GM19467 (cell line): Measurements from ENCODE around the gene KRT20.
"Not testable (repeated sequence)": the region's sequence is repeated elsewhere in the genome, so short reads cannot be mapped to it uniquely, and the experiment has no call there.

Experiments
- ATAC-seq: cut with Tn5 transposase; IDR thresholded peaks from one replicate; pipeline ENCODE4 v1.9.1; 2021; ENCODE audit warnings: mild to moderate bottlenecking, moderate library complexity; ENCODE audit not compliant: unreplicated experiment

The KRT20 gene, protein sequence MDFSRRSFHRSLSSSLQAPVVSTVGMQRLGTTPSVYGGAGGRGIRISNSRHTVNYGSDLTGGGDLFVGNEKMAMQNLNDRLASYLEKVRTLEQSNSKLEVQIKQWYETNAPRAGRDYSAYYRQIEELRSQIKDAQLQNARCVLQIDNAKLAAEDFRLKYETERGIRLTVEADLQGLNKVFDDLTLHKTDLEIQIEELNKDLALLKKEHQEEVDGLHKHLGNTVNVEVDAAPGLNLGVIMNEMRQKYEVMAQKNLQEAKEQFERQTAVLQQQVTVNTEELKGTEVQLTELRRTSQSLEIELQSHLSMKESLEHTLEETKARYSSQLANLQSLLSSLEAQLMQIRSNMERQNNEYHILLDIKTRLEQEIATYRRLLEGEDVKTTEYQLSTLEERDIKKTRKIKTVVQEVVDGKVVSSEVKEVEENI

DNA sequence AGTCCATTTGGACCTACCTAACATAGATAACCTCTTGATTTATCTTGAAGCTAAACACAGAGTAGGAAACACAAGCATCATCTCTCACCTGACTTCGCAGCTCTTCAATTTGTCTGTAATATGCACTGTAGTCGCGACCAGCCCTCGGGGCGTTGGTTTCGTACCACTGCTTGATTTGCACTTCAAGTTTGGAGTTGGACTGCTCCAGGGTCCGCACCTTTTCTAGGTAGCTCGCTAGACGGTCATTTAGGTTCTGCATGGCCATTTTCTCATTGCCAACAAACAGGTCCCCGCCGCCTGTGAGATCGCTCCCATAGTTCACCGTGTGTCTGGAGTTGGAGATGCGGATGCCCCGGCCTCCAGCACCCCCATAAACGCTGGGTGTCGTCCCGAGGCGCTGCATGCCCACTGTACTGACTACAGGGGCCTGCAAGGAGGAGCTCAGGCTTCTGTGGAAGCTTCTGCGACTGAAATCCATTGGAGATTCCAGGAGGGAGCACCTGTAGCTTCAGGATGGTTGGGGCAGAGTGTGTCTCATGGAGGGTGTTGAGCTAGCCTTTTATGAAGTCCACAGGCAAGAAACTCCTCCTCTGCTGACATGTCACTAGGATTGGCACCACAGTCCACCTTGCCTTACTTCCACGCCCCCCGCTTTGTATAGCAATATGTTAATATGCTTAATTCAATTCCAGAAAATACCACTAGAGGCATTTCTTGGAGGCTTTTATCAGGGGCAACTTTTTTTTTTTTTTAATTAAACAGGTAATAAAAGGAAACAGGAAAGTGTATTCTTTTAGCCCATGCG, at the start of gene KRT20:
Gene KRT20, minus strand, starts transcription at position 535 of the 805 bp plus-strand sequence. Its CDS starts 57 bp downstream, at position 478.
- ATAC-seq, result no peak

DNA sequence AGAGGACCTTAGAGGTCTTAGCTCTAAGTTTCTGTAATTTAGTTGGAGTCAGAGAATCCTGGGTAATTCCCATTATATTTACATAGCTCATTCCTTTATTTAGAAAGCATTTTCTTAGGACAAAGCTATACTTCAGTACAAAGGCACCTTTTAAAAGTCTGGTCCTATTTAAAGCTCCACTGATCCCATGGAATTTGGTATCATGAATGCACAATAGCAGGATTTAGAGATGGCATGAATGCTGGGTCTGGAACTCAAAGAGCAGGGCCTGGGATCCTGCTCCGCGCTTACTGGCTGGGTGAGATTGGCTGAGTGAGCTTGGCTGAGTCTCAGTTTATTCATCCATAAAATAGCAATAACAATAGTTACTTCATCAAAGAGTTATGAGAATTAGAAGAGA, 47.6 kb upstream of the KRT20 start:
- no peak for ATAC-seq

GRCh38 chr17:40931311-40931710, 46.3 kb upstream of the KRT20 start:
- ATAC-seq, result no peak

- no peak for ATAC-seq
Measured at GRCh38 chr17:40926341-40926740, 41.3 kb upstream of the KRT20 start.

- ATAC-seq, result no peak
Measured at GRCh38 chr17:40922239-40922638, 37.2 kb upstream of the KRT20 start.

GRCh38 chr17:40921026-40921425, 36.0 kb upstream of the KRT20 start:
- ATAC-seq, result no peak

DNA sequence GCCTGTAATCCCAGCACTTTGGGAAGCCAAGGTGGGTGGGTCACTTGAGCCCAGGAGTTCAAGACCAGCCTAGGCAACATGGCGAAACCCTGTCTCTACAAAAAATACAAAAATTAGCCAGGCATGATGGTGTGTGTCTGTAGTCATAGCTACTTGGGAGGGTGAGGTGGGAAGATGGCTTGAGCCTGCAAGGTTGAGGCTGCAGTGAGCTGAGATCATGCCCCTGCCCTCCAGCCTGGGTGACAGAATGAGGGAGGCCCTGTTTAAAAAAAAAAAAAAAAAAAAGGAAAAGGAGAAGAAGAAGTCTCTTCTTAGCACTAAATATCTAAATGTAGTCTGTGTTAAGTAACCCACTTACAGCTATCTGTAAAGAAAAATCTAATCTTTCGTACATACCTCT, 32.1 kb upstream of the KRT20 start:
- not testable (repeated sequence) for ATAC-seq

GRCh38 chr17:40916366-40916765, 31.3 kb upstream of the KRT20 start:
- no peak for ATAC-seq

DNA sequence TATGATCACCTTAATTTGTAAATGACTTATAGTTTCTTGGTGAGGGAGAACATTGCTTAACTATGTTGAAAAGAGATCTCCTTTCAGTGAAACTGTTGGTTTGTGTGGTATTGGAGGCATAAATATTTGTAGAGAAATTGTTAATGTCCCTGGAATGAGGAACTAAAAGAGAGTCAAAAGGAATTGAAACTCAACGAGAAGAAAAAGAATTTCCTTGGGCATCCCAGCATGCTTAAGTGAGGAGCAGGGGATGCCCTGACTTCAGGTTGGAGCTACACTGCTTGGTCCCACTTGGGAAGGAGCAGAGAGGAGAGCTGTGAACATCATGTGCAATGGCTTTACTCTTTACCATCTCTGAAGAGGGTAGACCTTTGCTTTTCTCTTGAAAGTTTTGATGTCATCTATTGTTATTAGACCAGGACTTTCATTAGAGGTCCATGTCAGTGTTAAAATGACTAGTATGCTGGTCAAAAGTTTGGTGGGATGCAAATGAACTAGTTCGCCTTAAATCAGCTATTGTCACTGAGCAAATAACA, 30.7 kb upstream of the KRT20 start:
- ATAC-seq, result no peak

DNA sequence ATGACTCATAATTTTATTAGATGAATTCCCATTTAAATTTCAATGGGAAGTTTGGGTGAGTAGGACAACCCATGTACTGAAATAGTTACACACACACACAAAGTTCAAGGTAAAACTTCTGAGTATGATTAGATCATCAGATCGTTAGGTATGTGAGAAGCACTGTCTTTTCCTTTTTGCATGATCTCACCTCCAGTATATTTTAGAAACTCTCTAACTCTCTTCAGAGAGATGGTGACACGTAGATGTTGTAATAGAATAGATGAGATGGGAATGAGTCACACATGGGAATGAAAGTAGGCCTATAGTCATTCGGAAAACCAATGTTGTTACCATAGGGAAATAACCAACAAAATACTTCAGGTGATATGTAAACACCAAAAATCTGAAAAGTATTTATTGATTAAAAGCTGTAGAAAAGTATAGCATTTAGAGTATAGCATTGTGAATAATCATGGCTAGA, 30.2 kb upstream of the KRT20 start:
- no peak for ATAC-seq

DNA sequence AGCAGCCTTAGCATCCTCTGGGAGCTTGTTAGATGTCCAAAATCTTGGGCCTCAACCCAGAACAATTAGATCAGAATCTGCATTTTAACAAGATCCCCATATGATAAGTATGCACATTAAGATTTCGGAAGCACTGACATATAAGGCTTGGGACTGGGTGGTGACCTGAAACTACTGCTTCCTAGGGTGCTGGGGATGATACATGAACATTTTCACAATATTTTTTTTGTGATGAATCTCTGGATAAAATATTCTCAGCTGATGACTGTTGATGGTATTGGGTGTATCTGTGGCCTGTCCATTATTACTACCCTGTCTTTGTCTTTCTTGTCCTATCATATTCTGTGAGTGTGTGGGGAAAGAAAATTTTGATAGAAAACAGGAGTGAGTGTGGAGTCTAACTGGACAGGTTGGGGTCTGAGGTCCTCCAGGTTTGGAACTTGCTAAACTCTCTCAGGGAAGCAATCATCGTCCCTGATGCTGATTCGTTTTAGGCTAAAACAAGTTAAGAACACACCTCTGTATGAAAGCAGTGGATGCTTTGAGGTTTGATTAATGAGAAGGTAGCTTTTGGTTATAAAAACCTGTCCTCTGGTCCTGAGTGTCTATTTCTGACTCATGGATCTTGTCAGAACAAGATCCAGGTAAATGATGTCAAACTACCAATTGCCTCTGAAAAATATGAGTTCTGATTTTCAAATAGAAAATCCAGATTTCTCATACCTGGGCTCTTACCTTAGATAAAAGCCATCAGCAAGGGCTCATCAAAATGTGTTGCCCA, 29.2 kb upstream of the KRT20 start:
- no peak for ATAC-seq

DNA sequence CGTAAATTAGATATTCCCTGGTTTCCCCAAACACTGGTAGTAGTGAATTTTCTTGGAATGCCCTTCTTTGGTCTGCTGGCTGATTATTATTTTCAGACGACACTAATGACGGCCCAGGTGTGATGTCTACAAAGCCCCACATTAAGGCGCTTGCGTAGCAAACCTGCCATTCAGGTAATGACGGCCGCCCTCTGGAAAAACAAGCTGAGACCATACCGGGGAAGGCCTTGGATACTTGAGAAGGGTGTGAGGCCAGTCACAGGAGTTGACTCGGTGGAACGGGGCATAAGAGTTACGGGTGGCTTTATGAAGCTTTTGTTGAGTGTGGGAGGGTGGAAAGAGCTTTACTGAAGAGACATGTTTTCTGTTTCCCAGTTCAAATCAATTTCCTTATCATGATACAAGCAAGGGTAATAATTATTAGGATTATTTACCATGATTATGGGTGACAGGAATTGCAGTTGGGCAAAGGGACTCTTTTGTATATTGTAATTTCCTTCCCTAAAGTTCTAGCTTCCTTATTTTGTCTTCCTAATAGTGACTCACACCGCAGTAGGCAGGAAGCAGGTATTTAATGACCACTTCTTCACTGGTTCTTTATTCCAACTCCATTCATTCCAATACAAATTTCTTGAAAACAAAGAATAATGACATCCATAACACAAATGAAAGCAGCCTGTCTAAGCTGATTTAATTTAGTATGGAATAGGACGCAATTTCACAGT, 27.6 kb upstream of the KRT20 start:
- no peak for ATAC-seq

DNA sequence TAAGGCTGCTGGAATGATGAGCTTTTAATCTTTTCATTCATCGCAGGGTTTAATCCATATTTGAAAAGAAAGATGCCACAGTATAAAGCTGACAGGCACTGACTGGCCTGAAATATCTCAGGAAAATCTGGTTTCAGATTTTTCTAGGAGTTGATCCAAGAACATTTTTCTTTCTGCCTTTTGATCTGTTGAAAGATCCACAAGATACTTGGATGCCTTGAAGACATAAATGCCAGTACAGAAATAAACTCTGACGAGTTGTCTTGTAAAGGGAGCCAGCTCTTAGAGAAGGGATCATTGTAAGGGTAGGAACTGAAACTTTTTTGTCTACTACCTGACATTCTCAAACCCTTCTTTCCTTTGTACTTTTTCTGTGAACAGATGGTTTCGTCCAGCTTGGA, 25.4 kb upstream of the KRT20 start:
- ATAC-seq, result no peak

- no peak for ATAC-seq
Measured at GRCh38 chr17:40909755-40910154, 24.7 kb upstream of the KRT20 start.

DNA sequence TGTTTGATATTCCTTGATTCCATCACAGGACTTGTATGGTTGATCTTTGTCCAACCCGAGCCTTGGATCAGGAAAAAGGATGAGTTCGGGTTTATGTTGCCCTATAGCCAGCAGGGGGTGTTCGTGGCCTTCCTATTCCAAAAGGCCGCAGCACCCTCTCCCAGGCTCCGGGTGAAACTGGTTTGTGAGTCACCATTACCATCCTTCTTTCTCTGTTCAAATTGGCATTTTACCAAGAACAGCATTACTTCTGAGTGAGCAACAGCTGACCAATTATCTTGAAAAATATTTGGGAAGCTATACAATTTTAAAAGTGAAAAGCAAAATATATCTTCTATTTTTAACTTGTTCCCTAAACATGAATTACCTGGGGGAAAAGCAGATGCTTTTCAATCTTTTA, 24.3 kb upstream of the KRT20 start:
- ATAC-seq, result no peak

DNA sequence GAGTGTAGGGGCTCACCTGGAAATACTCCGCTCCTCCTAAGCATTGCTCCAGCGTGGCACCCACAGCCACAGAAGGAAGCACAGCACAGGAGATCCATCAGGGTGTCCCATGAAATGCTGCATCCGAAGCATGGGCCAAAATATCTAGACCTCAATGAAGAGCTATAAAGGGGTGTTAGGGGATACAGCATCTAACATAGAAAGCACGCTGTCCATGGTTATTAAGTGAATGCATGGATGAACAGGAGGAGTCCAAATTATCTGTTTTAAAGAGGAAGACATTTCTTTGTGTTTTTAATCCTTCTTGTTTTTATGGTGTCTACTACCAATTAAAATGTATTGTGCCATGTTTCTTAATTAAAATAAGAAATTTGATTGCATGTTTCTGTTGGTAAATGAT, 21.6 kb upstream of the KRT20 start:
- no peak for ATAC-seq

DNA sequence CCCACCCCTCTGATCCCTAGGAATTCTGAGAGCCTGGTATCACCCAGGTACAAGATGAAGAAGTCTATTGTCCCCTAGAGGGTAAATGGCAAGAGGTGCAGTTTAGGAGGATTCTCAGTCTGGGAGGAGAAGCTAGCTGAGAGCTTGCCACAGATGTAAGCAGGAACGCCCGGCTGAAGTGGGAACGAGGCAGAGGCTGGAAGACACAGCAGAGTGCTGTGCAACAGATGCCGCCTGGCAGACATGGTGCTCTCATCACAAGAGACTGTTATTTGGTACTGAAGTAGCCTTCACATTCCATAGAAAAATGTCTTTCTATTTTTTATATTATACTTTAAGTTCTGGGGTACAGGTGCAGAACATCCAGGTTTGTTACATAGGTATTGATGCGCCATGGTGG, 20.3 kb upstream of the KRT20 start:
- no peak for ATAC-seq

- no peak for ATAC-seq
Measured at GRCh38 chr17:40903129-40903847, 18.2 kb upstream of the KRT20 start.

GRCh38 chr17:40902498-40902897, 17.5 kb upstream of the KRT20 start:
- ATAC-seq, result no peak
